T-helper 17 cell (primary cell): ENCODE data around the gene DNAJC7. TPM values are rescaled to one million over a fixed set of nuclear protein-coding genes. Genes with fewer than 3 reads are reported as not detected.
A peak's percentile ranks its signal among the peaks of the same experiment; 100 is the strongest.

ENCODE experiments used
- ATAC-seq: fragments of 150-1000 bp; cut with Tn5 transposase; 2 replicates; pipeline ENCODE4 v1.10.0; 2021; ENCODE audit warnings: mild to moderate bottlenecking, moderate library complexity
- DNase-seq, 3 donors: peaks; one replicate each; pipeline versions ENCODE4 v3.0.0 to v3.0.0-alpha.2; 2020 to 2021
- H3K9me3 ChIP-seq: one replicate; pipeline ENCODE4 v1.7.0; 2013; ENCODE audit warnings: low read length, mild to moderate bottlenecking; ENCODE audit not compliant: control insufficient read depth, poor library complexity, severe bottlenecking
- H3K27ac Mint-ChIP-seq: one replicate; pipeline ENCODE4 v1.8.0; 2022; ENCODE audit warnings: mild to moderate bottlenecking, moderate library complexity, mixed read lengths
- H3K27me3 Mint-ChIP-seq: one replicate; pipeline ENCODE4 v1.8.0; 2022; ENCODE audit warnings: mixed read lengths
- H3K36me3 Mint-ChIP-seq: one replicate; pipeline ENCODE4 v1.8.0; 2022; ENCODE audit warnings: low read depth, mixed read lengths
- H3K4me1 Mint-ChIP-seq: one replicate; pipeline ENCODE4 v1.8.0; 2022; ENCODE audit warnings: mild to moderate bottlenecking, mixed read lengths
- H3K4me3 Mint-ChIP-seq: one replicate; pipeline ENCODE4 v1.8.0; 2022; ENCODE audit warnings: mild to moderate bottlenecking, moderate library complexity, mixed read lengths
- total RNA-seq, 4 donors: library from RNA in 2 of 4; stranded (reverse) in 2 of 4; gene quantifications; one replicate each; pipeline ENCODE4 v1.2.3 and lab custom pipeline; 2022 to 2026

DNAJC7 gene
- total RNA-seq, 2 donors from 2014 or later, result 113 to 124 TPM

DNA sequence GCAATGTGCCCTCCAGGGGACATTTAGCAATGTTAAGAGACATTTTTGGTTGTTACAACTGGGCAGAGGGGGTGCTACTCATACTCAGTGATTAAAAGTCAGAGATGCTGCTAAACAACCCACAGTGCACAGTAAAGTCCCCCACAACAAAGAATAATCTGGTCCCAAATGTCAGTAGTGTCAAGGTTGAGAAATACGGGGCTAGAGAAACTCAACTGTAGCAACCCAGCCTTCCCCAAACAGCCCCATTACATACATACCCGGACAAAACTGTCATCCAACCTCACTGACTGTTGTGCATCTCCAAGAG, 20.4 kb downstream of the DNAJC7 start:
- Mint-ChIP-seq H3K4me3 (no peak overlapping the region), H3K27ac (peak overlapping the region; percentile 71), H3K36me3 (peaks cover 2% of the 10 kb centered on the region), H3K27me3 (no peaks in the 10 kb centered on the region), H3K4me1 (peaks cover 5% of the 10 kb centered on the region)
- ATAC-seq (no peak), DNase-seq (no peak)
- H3K9me3 ChIP-seq, result no peaks in the 10 kb centered on the region

- no peak for ATAC-seq
- H3K36me3 Mint-ChIP-seq, result peaks cover 4% of the 10 kb centered on the region
- H3K27me3 Mint-ChIP-seq, result no peaks in the 10 kb centered on the region
- no peak overlapping the region for H3K27ac Mint-ChIP-seq
- H3K4me3 Mint-ChIP-seq, result no peak overlapping the region
- H3K9me3 ChIP-seq, result no peaks in the 10 kb centered on the region
- DNase-seq, result no peak
- H3K4me1 Mint-ChIP-seq, result peaks cover 9% of the 10 kb centered on the region
Observed at GRCh38 chr17:41992576-41992975, 24.7 kb downstream of the DNAJC7 start.

- no peaks in the 10 kb centered on the region for H3K9me3 ChIP-seq
- Mint-ChIP-seq H3K27me3 (no peaks in the 10 kb centered on the region), H3K4me1 (peaks cover 7% of the 10 kb centered on the region), H3K4me3 (no peak overlapping the region), H3K36me3 (peaks cover 4% of the 10 kb centered on the region), H3K27ac (no peak overlapping the region)
- no peak for ATAC-seq
- DNase-seq, result no peak
Observed at GRCh38 chr17:41989702-41990419, 27.4 kb downstream of the DNAJC7 start.

- Mint-ChIP-seq H3K27ac (no peak overlapping the region), H3K4me3 (peak overlapping the region; percentile 12), H3K36me3 (peaks cover 8% of the 10 kb centered on the region), H3K4me1 (peaks cover 7% of the 10 kb centered on the region), H3K27me3 (no peaks in the 10 kb centered on the region)
- no peak for DNase-seq
- ATAC-seq, result no peak
- H3K9me3 ChIP-seq, result no peaks in the 10 kb centered on the region
Observed at GRCh38 chr17:41988418-41988817, 28.8 kb downstream of the DNAJC7 start.

- no peaks in the 10 kb centered on the region for H3K27me3 Mint-ChIP-seq
- H3K4me3 Mint-ChIP-seq, result no peak overlapping the region
- no peak for DNase-seq
- no peaks in the 10 kb centered on the region for H3K9me3 ChIP-seq
- H3K27ac Mint-ChIP-seq, result no peak overlapping the region
- H3K36me3 Mint-ChIP-seq, result peaks cover 8% of the 10 kb centered on the region
- no peak for ATAC-seq
- peaks cover 7% of the 10 kb centered on the region for H3K4me1 Mint-ChIP-seq
Observed at GRCh38 chr17:41987642-41988041, 29.6 kb downstream of the DNAJC7 start.

DNA sequence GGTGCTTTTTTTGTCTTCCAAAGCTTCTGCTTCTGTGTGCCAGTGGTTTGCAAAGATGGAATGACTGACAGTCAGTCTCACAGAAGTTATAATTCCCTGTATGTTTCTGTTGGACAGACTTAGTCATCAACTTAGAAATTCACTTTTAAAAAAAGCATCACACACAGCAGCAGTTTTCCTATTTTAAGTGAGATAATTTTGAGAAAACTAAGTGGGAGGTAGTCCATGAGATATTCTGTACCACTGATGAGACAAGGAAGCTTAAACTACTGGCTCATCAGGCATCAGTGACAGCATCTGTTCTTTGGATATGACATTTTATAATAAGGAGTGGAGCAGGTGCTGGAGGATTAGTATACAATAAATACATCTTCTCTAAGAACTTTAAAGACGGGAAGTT, 30.6 kb downstream of the DNAJC7 start:
- H3K27me3 Mint-ChIP-seq, result no peaks in the 10 kb centered on the region
- no peaks in the 10 kb centered on the region for H3K9me3 ChIP-seq
- H3K4me1 Mint-ChIP-seq, result peaks cover 7% of the 10 kb centered on the region
- peaks cover 10% of the 10 kb centered on the region for H3K36me3 Mint-ChIP-seq
- ATAC-seq (no peak), DNase-seq (no peak)
- no peak overlapping the region for H3K27ac Mint-ChIP-seq
- no peak overlapping the region for H3K4me3 Mint-ChIP-seq

GRCh38 chr17:41985919-41986318, 31.3 kb downstream of the DNAJC7 start:
- H3K9me3 ChIP-seq, result no peaks in the 10 kb centered on the region
- no peak overlapping the region for H3K27ac Mint-ChIP-seq
- H3K36me3 Mint-ChIP-seq, result peaks cover 11% of the 10 kb centered on the region
- DNase-seq (no peak), ATAC-seq (no peak)
- H3K4me3 Mint-ChIP-seq, result no peak overlapping the region
- no peaks in the 10 kb centered on the region for H3K27me3 Mint-ChIP-seq
- H3K4me1 Mint-ChIP-seq, result peaks cover 5% of the 10 kb centered on the region

- Mint-ChIP-seq H3K4me1 (peaks cover 4% of the 10 kb centered on the region), H3K4me3 (no peak overlapping the region), H3K27ac (peak overlapping the region; percentile 6), H3K36me3 (peaks cover 11% of the 10 kb centered on the region), H3K27me3 (no peaks in the 10 kb centered on the region)
- no peak for ATAC-seq
- no peak for DNase-seq
- H3K9me3 ChIP-seq, result no peaks in the 10 kb centered on the region
Observed at GRCh38 chr17:41984454-41984853, 32.8 kb downstream of the DNAJC7 start.

GRCh38 chr17:41982026-41982760, 35.0 kb downstream of the DNAJC7 start:
- ATAC-seq (no peak), DNase-seq (no peak)
- peaks cover 13% of the 10 kb centered on the region for H3K36me3 Mint-ChIP-seq
- H3K4me3 Mint-ChIP-seq, result no peak overlapping the region
- H3K4me1 Mint-ChIP-seq, result peaks cover 4% of the 10 kb centered on the region
- H3K27me3 Mint-ChIP-seq, result no peaks in the 10 kb centered on the region
- no peaks in the 10 kb centered on the region for H3K9me3 ChIP-seq
- H3K27ac Mint-ChIP-seq, result no peak overlapping the region

DNA sequence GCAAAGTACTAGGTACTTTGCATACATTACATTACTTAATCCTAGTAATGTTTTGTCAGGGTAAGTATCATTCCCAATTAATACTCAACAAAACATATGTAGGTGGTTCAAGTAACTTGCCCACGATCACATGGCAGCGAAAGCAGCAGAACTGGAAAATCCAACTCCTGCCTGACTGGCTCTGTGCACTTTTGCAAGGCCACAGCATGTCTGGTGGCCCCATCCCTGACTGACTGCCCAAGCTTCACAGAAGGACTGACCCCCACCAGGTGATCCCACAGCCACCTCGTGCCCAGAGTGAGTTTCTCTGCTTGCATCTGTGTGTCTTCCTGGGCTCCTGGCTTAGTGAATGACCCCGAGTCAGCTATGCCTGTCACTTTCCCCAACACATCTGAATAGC, 39.2 kb downstream of the DNAJC7 start:
- H3K4me1 Mint-ChIP-seq, result peaks cover 8% of the 10 kb centered on the region
- DNase-seq, result no peak
- H3K36me3 Mint-ChIP-seq, result peaks cover 9% of the 10 kb centered on the region
- no peak for ATAC-seq
- H3K27me3 Mint-ChIP-seq, result no peaks in the 10 kb centered on the region
- no peak overlapping the region for H3K27ac Mint-ChIP-seq
- H3K9me3 ChIP-seq, result no peaks in the 10 kb centered on the region
- H3K4me3 Mint-ChIP-seq, result no peak overlapping the region

DNA sequence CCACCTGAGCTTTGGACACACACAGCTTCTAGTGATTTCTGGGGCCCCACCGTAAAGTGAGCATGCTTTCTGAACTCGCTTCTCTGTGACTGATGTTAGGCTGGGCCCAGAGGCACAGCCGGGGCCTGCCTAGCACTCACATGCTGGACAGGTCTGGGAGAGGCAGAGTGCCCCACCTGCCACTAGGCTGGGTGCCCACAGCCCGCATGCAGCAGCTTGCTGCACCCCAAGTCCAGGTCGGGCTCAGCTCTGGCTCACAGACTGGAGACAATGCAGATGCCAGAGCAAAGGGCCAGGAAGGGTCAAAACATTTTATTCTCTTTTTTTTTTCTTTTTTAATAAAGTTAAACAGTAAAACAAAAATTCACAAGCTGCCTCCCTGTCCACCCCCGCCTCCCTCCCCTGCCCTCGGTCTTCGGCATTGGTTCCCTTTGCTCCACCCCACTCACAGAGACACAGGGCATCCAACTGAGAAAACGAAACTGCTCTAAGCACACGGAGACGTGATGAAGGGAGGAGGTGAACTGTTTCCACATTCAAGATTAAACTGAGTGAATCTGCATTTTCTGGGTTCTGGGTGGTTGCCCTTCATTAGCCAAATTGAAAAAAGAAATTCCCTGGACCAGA, 41.0 kb downstream of the DNAJC7 start:
- peaks cover 13% of the 10 kb centered on the region for H3K4me1 Mint-ChIP-seq
- no peaks in the 10 kb centered on the region for H3K9me3 ChIP-seq
- H3K27ac Mint-ChIP-seq, result no peak overlapping the region
- ATAC-seq, result no peak
- H3K4me3 Mint-ChIP-seq, result no peak overlapping the region
- H3K36me3 Mint-ChIP-seq, result peaks cover 6% of the 10 kb centered on the region
- no peaks in the 10 kb centered on the region for H3K27me3 Mint-ChIP-seq
- no peak for DNase-seq

DNA sequence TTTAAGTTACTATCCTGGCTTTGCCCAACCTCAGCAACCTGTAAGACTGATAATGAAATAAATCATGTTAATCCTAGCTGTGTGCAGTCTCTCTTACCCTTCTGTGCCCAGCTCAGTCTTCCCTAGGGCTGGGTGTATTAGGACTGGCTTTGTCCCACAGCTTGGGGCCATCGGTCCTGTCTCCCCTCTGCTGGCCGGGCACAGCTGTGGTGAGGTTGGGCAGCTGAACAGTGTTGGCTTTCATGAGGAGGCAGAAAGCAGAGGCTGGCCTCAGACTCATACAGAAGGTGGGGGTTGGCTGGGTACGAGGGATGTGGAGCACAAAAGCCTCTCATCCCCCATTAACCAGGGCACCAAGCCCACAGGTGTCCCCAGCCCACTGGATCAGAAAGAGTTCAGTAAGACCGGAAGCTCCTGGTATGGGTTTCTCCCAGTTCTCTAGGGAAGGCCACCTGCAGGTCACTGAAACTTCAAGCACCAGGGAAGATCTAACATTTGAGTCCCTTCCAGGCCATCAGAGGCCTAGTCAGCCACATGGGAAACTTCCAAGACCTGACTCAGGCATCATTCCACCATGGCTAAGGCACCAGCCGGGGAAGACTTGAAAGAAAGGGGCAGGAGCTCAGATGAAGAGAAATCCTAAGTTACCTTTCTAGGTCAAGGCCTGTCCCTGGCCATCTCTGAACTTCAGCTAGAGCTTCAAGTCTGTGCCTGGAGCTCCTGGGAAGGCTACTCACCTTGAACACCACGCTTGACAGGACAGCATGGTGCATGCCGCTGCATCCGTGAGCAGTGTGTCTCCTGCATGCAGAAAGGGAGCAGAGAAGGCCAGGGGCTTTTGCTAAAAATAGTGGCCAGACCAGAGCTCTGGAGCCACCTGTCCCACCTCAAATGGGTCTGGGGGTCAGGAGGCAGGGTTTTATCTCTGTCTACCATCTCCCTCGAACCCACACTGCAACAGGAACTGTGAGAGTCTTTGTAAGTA, 41.8 kb downstream of the DNAJC7 start:
- no peak for ATAC-seq
- DNase-seq, result no peak
- Mint-ChIP-seq H3K4me3 (no peak overlapping the region), H3K27ac (no peak overlapping the region), H3K36me3 (peaks cover 6% of the 10 kb centered on the region), H3K4me1 (peaks cover 15% of the 10 kb centered on the region), H3K27me3 (no peaks in the 10 kb centered on the region)
- H3K9me3 ChIP-seq, result no peaks in the 10 kb centered on the region

- Mint-ChIP-seq H3K4me3 (no peak overlapping the region), H3K36me3 (peaks cover 6% of the 10 kb centered on the region), H3K4me1 (peaks cover 15% of the 10 kb centered on the region), H3K27ac (peak overlapping the region; percentile 47), H3K27me3 (no peaks in the 10 kb centered on the region)
- H3K9me3 ChIP-seq, result no peaks in the 10 kb centered on the region
- ATAC-seq (no peak), DNase-seq (no peak)
Observed at GRCh38 chr17:41974658-41975057, 42.6 kb downstream of the DNAJC7 start.
